ENCODE results near the gene CCR5AS.

- TF ChIP-seq CTCF (IDR thresholded peaks at IDR 0.05): no peak
- TF ChIP-seq POLR2A (IDR thresholded peaks at IDR 0.05): no peak
- TF ChIP-seq POLR2AphosphoS5 (IDR thresholded peaks at IDR 0.05): no peak
- no peak for TF ChIP-seq EP300 (IDR thresholded peaks at IDR 0.05)
These were observed 7.1 kb upstream of the CCR5AS start for GRCh38 chr3:46413951-46414350.

All from suprapubic skin (tissue), 4 donors.